Naive thymus-derived CD8-positive, alpha-beta T cell (primary cell): ENCODE data around the gene SSH3. TPM values are rescaled to one million over a fixed set of nuclear protein-coding genes. Genes with fewer than 3 reads are reported as not detected.

Source experiments
- ATAC-seq, 2 donors: fragments of 150-1000 bp; cut with Tn5 transposase in 1 of 2; sonication (Bioruptor Pico), chemical (Tn5 transposase) in 1 of 2; 1 replicate in 1 of 2; 2 replicates in 1 of 2; pipeline ENCODE4 v1.10.0; 2021; ENCODE audit warnings: mild to moderate bottlenecking in 2 of 2, moderate library complexity in 2 of 2
- POLR2A ChIA-PET: fragments of 350-600 bp; sonication (Branson Sonifier 250); formaldehyde crosslinking; loops from one replicate; lab custom pipeline; 2021; ENCODE audit warnings: antibody characterized with exemption; lab: Charles Lee
- DNase-seq, 10 donors: peaks; one replicate each; pipeline versions ENCODE4 v3.0.0 to v3.0.0-alpha.2; 2020 to 2022
- H3K27ac Mint-ChIP-seq, 10 donors: one replicate each; pipeline ENCODE4 v1.8.0; 2020 to 2022; ENCODE audit warnings: mild to moderate bottlenecking in 10 of 10, mixed read lengths in 10 of 10, moderate library complexity in 4 of 10, inconsistent platforms in 1 of 10
- H3K27me3 Mint-ChIP-seq, 5 donors: one replicate each; pipeline ENCODE4 v1.8.0; 2021 to 2022; ENCODE audit warnings: mixed read lengths in 5 of 5
- H3K36me3 Mint-ChIP-seq, 3 donors: one replicate each; pipeline ENCODE4 v1.8.0; 2020 to 2022; ENCODE audit warnings: mixed read lengths in 3 of 3, mild to moderate bottlenecking in 2 of 3, inconsistent platforms in 1 of 3
- H3K4me1 Mint-ChIP-seq, 4 donors: one replicate each; pipeline ENCODE4 v1.8.0; 2021 to 2022; ENCODE audit warnings: mixed read lengths in 4 of 4
- H3K4me3 Mint-ChIP-seq, 10 donors: one replicate each; pipeline ENCODE4 v1.8.0; 2020 to 2022; ENCODE audit warnings: mild to moderate bottlenecking in 10 of 10, mixed read lengths in 10 of 10, moderate library complexity in 6 of 10, inconsistent platforms in 1 of 10
- H3K9me3 Mint-ChIP-seq, 9 donors: one replicate each; pipeline ENCODE4 v1.8.0; 2020 to 2022; ENCODE audit warnings: mixed read lengths in 9 of 9, mild to moderate bottlenecking in 3 of 9, inconsistent platforms in 1 of 9, moderate library complexity in 1 of 9
- polyA plus RNA-seq, 3 donors: library from polyadenylated mRNA; unstranded; fragments of 300-500 nt; fragmentation: Illumina TruSeq; gene quantifications; one replicate each; pipeline ENCODE4 v1.2.3, GENCODE V29; 2021
- total RNA-seq, 8 experiments: library from RNA in 2 of 8; stranded (reverse) in 2 of 8; gene quantifications; one replicate each; pipeline ENCODE4 v1.2.3 and lab custom pipeline; 2021 to 2026

SSH3 gene
- total and polyA plus RNA-seq, 5 experiments from 2014 or later: 1.7 to 25.3 (median 4.5) TPM

GRCh38 chr11:67269401-67270255 lies 33.7 kb upstream of the SSH3 start:
- H3K4me3 Mint-ChIP-seq: peak overlapping the region; percentile 92 to 98 (median 96)
- DNase-seq (peak in 1 of 10 donors; percentile 43), ATAC-seq (no peak)
- peaks cover 33 to 80% (median 72%) of the 10 kb centered on the region in 4 donors for H3K4me1 Mint-ChIP-seq
- POLR2A ChIA-PET: interaction anchor here (0.6 to 35.0 kb wide), 13 partner anchors 30 to 1812 kb away, joined by 3 to 2293 read pairs (median 6); partner anchors contain the start of genes ANKRD13D, KDM2A, POLD4 and PPP1CA
- peaks cover 4 to 36% (median 17%) of the 10 kb centered on the region in 3 donors for H3K36me3 Mint-ChIP-seq
- H3K9me3 Mint-ChIP-seq: no peaks in the 10 kb centered on the region
- no peaks in the 10 kb centered on the region for H3K27me3 Mint-ChIP-seq
- peak overlapping the region; percentile 95 to 100 (median 97) for H3K27ac Mint-ChIP-seq

- ATAC-seq (no peak), DNase-seq (peak in 1 of 10 donors; percentile 54)
- Mint-ChIP-seq H3K36me3 (peaks cover 4 to 42% (median 17%) of the 10 kb centered on the region in 3 donors), H3K27me3 (no peaks in the 10 kb centered on the region), H3K4me3 (peak overlapping the region; percentile 92 to 98 (median 96)), H3K4me1 (peaks cover 33 to 83% (median 72%) of the 10 kb centered on the region in 4 donors), H3K27ac (peak overlapping the region; percentile 95 to 100 (median 97)), H3K9me3 (no peaks in the 10 kb centered on the region)
- POLR2A ChIA-PET: interaction anchor here (0.6 to 35.0 kb wide), 15 partner anchors 8 to 377 kb away, joined by 3 to 2293 read pairs (median 3); partner anchors contain the start of genes ANKRD13D, KDM2A, POLD4 and PPP1CA
These were observed 32.8 kb upstream of the SSH3 start for GRCh38 chr11:67270256-67271204.

- peaks cover 4 to 46% (median 17%) of the 10 kb centered on the region in 3 donors for H3K36me3 Mint-ChIP-seq
- no peak for DNase-seq
- peak overlapping the region; percentile 95 to 100 (median 97) for H3K27ac Mint-ChIP-seq
- peak overlapping the region; percentile 92 to 98 (median 96) for H3K4me3 Mint-ChIP-seq
- H3K27me3 Mint-ChIP-seq: no peaks in the 10 kb centered on the region
- POLR2A ChIA-PET: interaction anchor here (0.6 to 35.0 kb wide), 17 partner anchors 9 to 376 kb away, joined by 3 to 2293 read pairs (median 6); partner anchors contain the start of genes AIP, ANKRD13D, POLD4 and PPP1CA
- no peaks in the 10 kb centered on the region for H3K9me3 Mint-ChIP-seq
- H3K4me1 Mint-ChIP-seq: peaks cover 36 to 84% (median 73%) of the 10 kb centered on the region in 4 donors
- no peak for ATAC-seq
These were observed 32.2 kb upstream of the SSH3 start for GRCh38 chr11:67271205-67271540.

- H3K27me3 Mint-ChIP-seq: no peaks in the 10 kb centered on the region
- DNase-seq (peak in 6 of 10 donors; percentile 36 to 75 (median 70)), ATAC-seq (peak; percentile 36 to 48)
- H3K9me3 Mint-ChIP-seq: no peaks in the 10 kb centered on the region
- H3K36me3 Mint-ChIP-seq: peaks cover 4 to 46% (median 17%) of the 10 kb centered on the region in 3 donors
- POLR2A ChIA-PET: interaction anchor here (0.6 to 35.0 kb wide), 18 partner anchors 9 to 1851 kb away, joined by 3 to 2293 read pairs (median 5); partner anchors contain the start of genes AIP, ANKRD13D, POLD4 and PPP1CA
- peak overlapping the region; percentile 92 to 98 (median 96) for H3K4me3 Mint-ChIP-seq
- peak overlapping the region; percentile 95 to 100 (median 97) for H3K27ac Mint-ChIP-seq
- peaks cover 39 to 89% (median 78%) of the 10 kb centered on the region in 4 donors for H3K4me1 Mint-ChIP-seq
These were observed 31.6 kb upstream of the SSH3 start for GRCh38 chr11:67271541-67272284.

GRCh38 chr11:67272327-67273259 lies 30.7 kb upstream of the SSH3 start:
- peaks cover 4 to 42% (median 12%) of the 10 kb centered on the region in 3 donors for H3K36me3 Mint-ChIP-seq
- H3K4me3 Mint-ChIP-seq: peak overlapping the region; percentile 92 to 98 (median 96)
- H3K27ac Mint-ChIP-seq: peak overlapping the region; percentile 95 to 100 (median 97)
- peak in 1 of 10 donors; percentile 64 for DNase-seq
- POLR2A ChIA-PET: interaction anchor here (0.8 to 35.0 kb wide), 12 partner anchors 10 to 1851 kb away, joined by 3 to 2293 read pairs (median 10); partner anchors contain the start of genes AIP, ANKRD13D, POLD4 and PPP1CA
- peaks cover 37 to 97% (median 87%) of the 10 kb centered on the region in 4 donors for H3K4me1 Mint-ChIP-seq
- no peaks in the 10 kb centered on the region for H3K9me3 Mint-ChIP-seq
- H3K27me3 Mint-ChIP-seq: no peaks in the 10 kb centered on the region
- no peak for ATAC-seq

- Mint-ChIP-seq H3K9me3 (no peaks in the 10 kb centered on the region), H3K27ac (peak overlapping the region; percentile 45 to 100 (median 97)), H3K36me3 (peaks cover 0 to 37% (median 7%) of the 10 kb centered on the region in 3 donors), H3K4me3 (peak overlapping the region; percentile 92 to 98 (median 96)), H3K27me3 (no peaks in the 10 kb centered on the region), H3K4me1 (peaks cover 36 to 98% (median 87%) of the 10 kb centered on the region in 4 donors)
- peak in 1 of 10 donors; percentile 53 for DNase-seq
- ATAC-seq: no peak
- POLR2A ChIA-PET: interaction anchor here (1.8 to 35.0 kb wide), 6 partner anchors 11 to 210 kb away, joined by 7 to 2293 read pairs (median 16); partner anchors contain the start of genes AIP, ANKRD13D, PPP1CA and SSH3
These were observed 29.9 kb upstream of the SSH3 start for GRCh38 chr11:67273260-67273990.

GRCh38 chr11:67274768-67275605 lies 28.3 kb upstream of the SSH3 start:
- Mint-ChIP-seq H3K4me3 (peak overlapping the region; percentile 68 to 98 (median 88)), H3K36me3 (peaks cover 0 to 47% (median 9%) of the 10 kb centered on the region in 3 donors), H3K27ac (peak overlapping the region; percentile 90 to 100 (median 98)), H3K4me1 (peaks cover 42 to 99% (median 90%) of the 10 kb centered on the region in 4 donors), H3K27me3 (no peaks in the 10 kb centered on the region), H3K9me3 (no peaks in the 10 kb centered on the region)
- POLR2A ChIA-PET: interaction anchor here (0.5 to 49.2 kb wide), 6 partner anchors 3 to 285 kb away, joined by 3 to 2293 read pairs (median 4); partner anchors contain the start of genes ANKRD13D, GRK2, PTPRCAP and SSH3
- ATAC-seq (no peak), DNase-seq (peak in 1 of 10 donors; percentile 57)

GRCh38 chr11:67275606-67276409 lies 27.5 kb upstream of the SSH3 start:
- POLR2A ChIA-PET: interaction anchor here (0.7 to 49.2 kb wide), 6 partner anchors 3 to 162 kb away, joined by 3 to 2293 read pairs (median 4); partner anchors contain the start of genes ANKRD13D, GRK2, PTPRCAP and SSH3
- Mint-ChIP-seq H3K27ac (peak overlapping the region; percentile 90 to 100 (median 98)), H3K27me3 (no peaks in the 10 kb centered on the region), H3K36me3 (peaks cover 0 to 47% (median 7%) of the 10 kb centered on the region in 3 donors), H3K4me3 (peak overlapping the region; percentile 68 to 98 (median 86)), H3K9me3 (no peaks in the 10 kb centered on the region), H3K4me1 (peaks cover 36 to 96% (median 88%) of the 10 kb centered on the region in 4 donors)
- peak in 5 of 10 donors; percentile 44 to 65 (median 44) for DNase-seq
- peak in 1 of 2 donors; percentile 9 for ATAC-seq
